A549 (cell line): ENCODE measurements around the gene ADSL. TPM values are rescaled to one million over a fixed set of nuclear protein-coding genes. Genes with fewer than 3 reads are reported as not detected.

ENCODE experiments used
- ATAC-seq, 2 experiments: fragments of 200-7000 bp in 1 of 2; fragments of >200 bp in 1 of 2; cut with Nextera tagmentation in 1 of 2; cut with Tn5 transposase in 1 of 2; 3 replicates each; pipeline versions ENCODE4 v1.8.0 to v1.9.1; 2018 to 2020; ENCODE audit warnings: mild to moderate bottlenecking in 1 of 2, moderate library complexity in 1 of 2
- CTCF ChIA-PET: fragments of 300-600 bp; sonication (Branson Sonifier 250); formaldehyde crosslinking; extraction: SDS; loops from one replicate; lab custom pipeline; 2021; ENCODE audit warnings: antibody characterized with exemption, inconsistent platforms; lab: Yijun Ruan, JAX
- POLR2A ChIA-PET: fragments of 350-600 bp; formaldehyde crosslinking; extraction: SDS; loops from one replicate; lab custom pipeline; 2021; ENCODE audit warnings: antibody characterized with exemption, inconsistent platforms; lab: Yijun Ruan, JAX
- DNase-seq, 2 experiments: peaks; one replicate each; pipeline versions ENCODE4 v3.0.0 to v3.0.0-alpha.2; 2011 to 2016; ENCODE audit warnings: low read depth in 1 of 2, low spot score in 1 of 2
- FAIRE-seq: peaks from 2 replicates; lab custom pipeline; 2011; peaks lifted over from hg19 to GRCh38; lab: Jason Lieb, UNC
- H3K27ac ChIP-seq, 2 experiments: fragments of >200 bp; sonication (Bioruptor Twin); formaldehyde crosslinking; 3 replicates each; pipeline ENCODE4 v1.5.1; 2016 to 2017
- H3K4me1 ChIP-seq: fragments of >200 bp; sonication (Bioruptor Twin); formaldehyde crosslinking; 3 replicates; pipeline ENCODE4 v1.6.1; 2016
- H3K4me2 ChIP-seq: fragments of >200 bp; sonication (Bioruptor Twin); formaldehyde crosslinking; 3 replicates; pipeline ENCODE4 v1.6.1; 2016
- H3K4me3 ChIP-seq: fragments of >200 bp; sonication (Bioruptor Twin); formaldehyde crosslinking; 3 replicates; pipeline ENCODE4 v1.5.1; 2016
- H3K9me3 ChIP-seq: fragments of >200 bp; sonication (Bioruptor Twin); formaldehyde crosslinking; 3 replicates; pipeline ENCODE4 v1.6.1; 2016
- CHD4 ChIP-seq: fragments of 200-600 bp; sonication (generic); IDR thresholded peaks from 2 replicates; pipeline ENCODE4 v1.6.1; 2016; ENCODE audit warnings: antibody characterized with exemption, mild to moderate bottlenecking, borderline replicate concordance
- EHF ChIP-seq: fragments of 250-450 bp; sonication (Bioruptor Pico); IDR thresholded peaks from 2 replicates; pipeline ENCODE4 v1.5.0; 2020; ENCODE audit warnings: mild to moderate bottlenecking
- EHMT2 ChIP-seq: fragments of 200-600 bp; sonication (generic); IDR thresholded peaks from 2 replicates; pipeline ENCODE4 v1.6.1; 2016; ENCODE audit warnings: antibody characterized with exemption, low read depth, mild to moderate bottlenecking, moderate library complexity
- ESRRA ChIP-seq: fragments of 150-350 bp; IDR thresholded peaks from 2 replicates; pipeline ENCODE4 v1.6.1; 2014; ENCODE audit warnings: mild to moderate bottlenecking, low read length, borderline replicate concordance
- GATA3 ChIP-seq: IDR thresholded peaks from 2 replicates; pipeline ENCODE4 v1.6.1; 2012; ENCODE audit warnings: borderline replicate concordance
- HOXB13 ChIP-seq: fragments of 250-450 bp; sonication (Bioruptor Pico); IDR thresholded peaks from 2 replicates; pipeline ENCODE4 v1.5.0; 2020; ENCODE audit warnings: low read depth, mild to moderate bottlenecking, moderate library complexity
- MAZ ChIP-seq: fragments of 150-350 bp; IDR thresholded peaks from 2 replicates; pipeline ENCODE4 v1.6.1; 2014; ENCODE audit warnings: antibody characterized with exemption, low read depth, low read length, borderline replicate concordance
- POLR2AphosphoS2 ChIP-seq: conservative IDR thresholded peaks from 2 replicates; pipeline ENCODE4 v1.6.1; 2012; ENCODE audit warnings: low read length, improper control_type of control experiment, inconsistent platforms
- RARB ChIP-seq: fragments of 250-450 bp; sonication (Bioruptor Pico); IDR thresholded peaks from 2 replicates; pipeline ENCODE4 v1.8.0; 2021; ENCODE audit warnings: mild to moderate bottlenecking, moderate library complexity
- RNF2 ChIP-seq: fragments of 200-600 bp; sonication (generic); IDR thresholded peaks from 2 replicates; pipeline ENCODE4 v1.6.1; 2016; ENCODE audit warnings: low read depth, mild to moderate bottlenecking, antibody characterized with exemption, moderate library complexity, borderline replicate concordance
- ZFP36 ChIP-seq: fragments of 450-650 bp; IDR thresholded peaks from 2 replicates; pipeline ENCODE4 v1.6.1; 2014; ENCODE audit warnings: borderline replicate concordance; ENCODE audit not compliant: partially characterized antibody
- WGBS: methylation state at CpG from one replicate; pipeline ENCODE4 v1.1.6; 2017; ENCODE audit errors: missing lambda C conversion rate; 5-methylcytosine and 5-hydroxymethylcytosine counted together
- polyA plus RNA-seq, 4 experiments: library from polyadenylated mRNA; depleted of rRNA in 3 of 4; stranded (reverse); fragments of >200 nt; fragmentation: RNase III in 1 of 4; extraction: RNeasy Plus Mini Kit Qiagen cat#74134 plus additional on column Dnase treatment in 1 of 4; gene quantifications; 2 replicates in 3 of 4; 3 replicates in 1 of 4; pipeline ENCODE4 v1.2.3, GENCODE V29; 2011 to 2017
- TF ChIP-seq, protein P1 (sequence below): fragments of 250-450 bp; sonication (Bioruptor Pico); IDR thresholded peaks from 2 replicates; pipeline ENCODE4 v1.5.0; 2021; ENCODE audit warnings: mild to moderate bottlenecking, moderate library complexity, borderline replicate concordance
- TF ChIP-seq, protein P2 (sequence below): fragments of 200-600 bp; sonication (generic); IDR thresholded peaks from 2 replicates; pipeline ENCODE4 v1.6.1; 2016; ENCODE audit warnings: antibody characterized with exemption, mild to moderate bottlenecking, moderate library complexity
- TF ChIP-seq, protein P3 (sequence below): fragments of >200 bp; sonication (Bioruptor Twin); formaldehyde crosslinking; IDR thresholded peaks from 3 replicates; pipeline ENCODE4 v1.6.1; 2016
- TF ChIP-seq, protein P4 (sequence below): IDR thresholded peaks from 2 replicates; pipeline ENCODE4 v1.6.1; 2012
- TF ChIP-seq, protein P5 (sequence below): fragments of 450-650 bp; IDR thresholded peaks from 2 replicates; pipeline ENCODE4 v1.6.1; 2014; ENCODE audit warnings: antibody characterized with exemption

Gene ADSL
- polyA plus RNA-seq, 2 of the 4 experiments (the other 2 are of a cell fraction), result 85.6 to 126 TPM

DNA sequence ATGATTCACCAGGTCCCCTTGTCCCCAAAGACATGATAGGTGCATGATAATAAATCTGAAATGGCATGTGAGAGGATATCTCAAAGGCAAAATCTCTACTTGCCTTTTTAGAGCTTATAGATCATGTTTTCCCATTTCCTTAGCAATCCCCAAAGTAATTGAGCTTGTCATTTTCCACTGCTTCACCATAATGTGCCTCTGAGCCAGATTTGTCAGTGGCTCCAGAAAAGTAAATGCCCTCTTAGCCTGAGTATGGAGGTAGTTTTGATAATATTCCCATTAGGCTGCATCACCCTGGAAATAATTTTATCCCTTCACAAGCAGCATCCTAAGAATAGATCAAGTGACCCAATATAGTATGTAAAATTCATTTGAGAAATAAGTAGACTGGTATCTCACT, 36.7 kb upstream of the ADSL start (continued):
- TF ChIP-seq, protein P1, sequence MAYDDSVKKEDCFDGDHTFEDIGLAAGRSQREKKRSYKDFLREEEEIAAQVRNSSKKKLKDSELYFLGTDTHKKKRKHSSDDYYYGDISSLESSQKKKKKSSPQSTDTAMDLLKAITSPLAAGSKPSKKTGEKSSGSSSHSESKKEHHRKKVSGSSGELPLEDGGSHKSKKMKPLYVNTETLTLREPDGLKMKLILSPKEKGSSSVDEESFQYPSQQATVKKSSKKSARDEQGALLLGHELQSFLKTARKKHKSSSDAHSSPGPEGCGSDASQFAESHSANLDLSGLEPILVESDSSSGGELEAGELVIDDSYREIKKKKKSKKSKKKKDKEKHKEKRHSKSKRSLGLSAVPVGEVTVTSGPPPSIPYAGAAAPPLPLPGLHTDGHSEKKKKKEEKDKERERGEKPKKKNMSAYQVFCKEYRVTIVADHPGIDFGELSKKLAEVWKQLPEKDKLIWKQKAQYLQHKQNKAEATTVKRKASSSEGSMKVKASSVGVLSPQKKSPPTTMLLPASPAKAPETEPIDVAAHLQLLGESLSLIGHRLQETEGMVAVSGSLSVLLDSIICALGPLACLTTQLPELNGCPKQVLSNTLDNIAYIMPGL (CRISPR knock-in tag), result no peak
- no peak for TF ChIP-seq GATA3
- TF ChIP-seq, all 56 proteins: peak for 0

DNA sequence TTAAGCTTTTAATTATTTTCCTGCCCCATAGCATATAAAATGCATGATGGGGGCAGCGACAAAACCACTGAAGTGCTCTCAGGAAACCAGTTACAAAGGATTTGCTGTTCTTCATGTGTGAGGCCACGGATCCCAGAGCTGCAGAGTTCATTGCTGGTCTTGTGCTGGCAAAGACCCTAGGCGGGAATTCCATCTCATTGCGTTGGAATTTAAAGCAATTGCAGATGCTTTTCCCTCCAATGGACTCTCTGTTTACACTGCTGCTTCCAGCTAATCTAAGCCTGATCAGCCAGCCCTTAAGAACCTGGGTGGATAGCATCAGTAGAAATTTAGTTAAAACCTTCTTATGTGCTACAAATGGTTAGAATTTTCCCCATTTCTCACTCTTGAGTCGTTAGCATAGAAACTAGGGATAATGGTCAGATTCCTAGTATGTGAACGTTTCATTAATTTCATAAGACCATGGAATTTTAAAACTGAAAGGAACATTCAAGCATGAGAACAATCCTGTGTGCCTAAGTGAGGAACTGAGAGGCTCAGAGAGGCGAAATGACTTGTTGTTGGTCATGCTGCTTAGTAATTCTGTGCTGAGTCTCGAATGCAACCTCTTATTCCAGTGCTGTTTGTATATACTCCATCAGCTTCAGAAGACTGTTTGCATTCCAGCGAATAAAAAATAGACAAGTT, 36.1 kb upstream of the ADSL start:
- Histone ChIP-seq H3K4me2 (no peak overlapping the region), H3K4me1 (no peaks in the 10 kb centered on the region), H3K9me3 (no peaks in the 10 kb centered on the region)
- POLR2A ChIA-PET, result no interaction called here
- WGBS, result 88% methylated on average over 9 of the region's 9 CpGs
- FAIRE-seq, result no peak
- TF ChIP-seq CHD4, result no peak
- TF ChIP-seq HOXB13 (CRISPR knock-in tag), result no peak
- no peak for TF ChIP-seq RNF2
- no peak for TF ChIP-seq MAZ
- TF ChIP-seq ESRRA, result no peak
- TF ChIP-seq POLR2AphosphoS2, result no peak
- TF ChIP-seq, protein P2, sequence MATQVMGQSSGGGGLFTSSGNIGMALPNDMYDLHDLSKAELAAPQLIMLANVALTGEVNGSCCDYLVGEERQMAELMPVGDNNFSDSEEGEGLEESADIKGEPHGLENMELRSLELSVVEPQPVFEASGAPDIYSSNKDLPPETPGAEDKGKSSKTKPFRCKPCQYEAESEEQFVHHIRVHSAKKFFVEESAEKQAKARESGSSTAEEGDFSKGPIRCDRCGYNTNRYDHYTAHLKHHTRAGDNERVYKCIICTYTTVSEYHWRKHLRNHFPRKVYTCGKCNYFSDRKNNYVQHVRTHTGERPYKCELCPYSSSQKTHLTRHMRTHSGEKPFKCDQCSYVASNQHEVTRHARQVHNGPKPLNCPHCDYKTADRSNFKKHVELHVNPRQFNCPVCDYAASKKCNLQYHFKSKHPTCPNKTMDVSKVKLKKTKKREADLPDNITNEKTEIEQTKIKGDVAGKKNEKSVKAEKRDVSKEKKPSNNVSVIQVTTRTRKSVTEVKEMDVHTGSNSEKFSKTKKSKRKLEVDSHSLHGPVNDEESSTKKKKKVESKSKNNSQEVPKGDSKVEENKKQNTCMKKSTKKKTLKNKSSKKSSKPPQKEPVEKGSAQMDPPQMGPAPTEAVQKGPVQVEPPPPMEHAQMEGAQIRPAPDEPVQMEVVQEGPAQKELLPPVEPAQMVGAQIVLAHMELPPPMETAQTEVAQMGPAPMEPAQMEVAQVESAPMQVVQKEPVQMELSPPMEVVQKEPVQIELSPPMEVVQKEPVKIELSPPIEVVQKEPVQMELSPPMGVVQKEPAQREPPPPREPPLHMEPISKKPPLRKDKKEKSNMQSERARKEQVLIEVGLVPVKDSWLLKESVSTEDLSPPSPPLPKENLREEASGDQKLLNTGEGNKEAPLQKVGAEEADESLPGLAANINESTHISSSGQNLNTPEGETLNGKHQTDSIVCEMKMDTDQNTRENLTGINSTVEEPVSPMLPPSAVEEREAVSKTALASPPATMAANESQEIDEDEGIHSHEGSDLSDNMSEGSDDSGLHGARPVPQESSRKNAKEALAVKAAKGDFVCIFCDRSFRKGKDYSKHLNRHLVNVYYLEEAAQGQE, result no peak
- TF ChIP-seq RARB, result no peak
- TF ChIP-seq, protein P3, sequence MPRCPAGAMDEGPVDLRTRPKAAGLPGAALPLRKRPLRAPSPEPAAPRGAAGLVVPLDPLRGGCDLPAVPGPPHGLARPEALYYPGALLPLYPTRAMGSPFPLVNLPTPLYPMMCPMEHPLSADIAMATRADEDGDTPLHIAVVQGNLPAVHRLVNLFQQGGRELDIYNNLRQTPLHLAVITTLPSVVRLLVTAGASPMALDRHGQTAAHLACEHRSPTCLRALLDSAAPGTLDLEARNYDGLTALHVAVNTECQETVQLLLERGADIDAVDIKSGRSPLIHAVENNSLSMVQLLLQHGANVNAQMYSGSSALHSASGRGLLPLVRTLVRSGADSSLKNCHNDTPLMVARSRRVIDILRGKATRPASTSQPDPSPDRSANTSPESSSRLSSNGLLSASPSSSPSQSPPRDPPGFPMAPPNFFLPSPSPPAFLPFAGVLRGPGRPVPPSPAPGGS, result no peak
- TF ChIP-seq ZFP36, result no peak
- no peak for TF ChIP-seq EHF (CRISPR knock-in tag)
- TF ChIP-seq, protein P4, sequence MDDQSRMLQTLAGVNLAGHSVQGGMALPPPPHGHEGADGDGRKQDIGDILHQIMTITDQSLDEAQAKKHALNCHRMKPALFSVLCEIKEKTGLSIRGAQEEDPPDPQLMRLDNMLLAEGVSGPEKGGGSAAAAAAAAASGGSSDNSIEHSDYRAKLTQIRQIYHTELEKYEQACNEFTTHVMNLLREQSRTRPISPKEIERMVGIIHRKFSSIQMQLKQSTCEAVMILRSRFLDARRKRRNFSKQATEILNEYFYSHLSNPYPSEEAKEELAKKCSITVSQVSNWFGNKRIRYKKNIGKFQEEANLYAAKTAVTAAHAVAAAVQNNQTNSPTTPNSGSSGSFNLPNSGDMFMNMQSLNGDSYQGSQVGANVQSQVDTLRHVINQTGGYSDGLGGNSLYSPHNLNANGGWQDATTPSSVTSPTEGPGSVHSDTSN, result no peak
- TF ChIP-seq, protein P5, sequence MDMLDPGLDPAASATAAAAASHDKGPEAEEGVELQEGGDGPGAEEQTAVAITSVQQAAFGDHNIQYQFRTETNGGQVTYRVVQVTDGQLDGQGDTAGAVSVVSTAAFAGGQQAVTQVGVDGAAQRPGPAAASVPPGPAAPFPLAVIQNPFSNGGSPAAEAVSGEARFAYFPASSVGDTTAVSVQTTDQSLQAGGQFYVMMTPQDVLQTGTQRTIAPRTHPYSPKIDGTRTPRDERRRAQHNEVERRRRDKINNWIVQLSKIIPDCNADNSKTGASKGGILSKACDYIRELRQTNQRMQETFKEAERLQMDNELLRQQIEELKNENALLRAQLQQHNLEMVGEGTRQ, result no peak
- TF ChIP-seq EHMT2, result no peak
- TF ChIP-seq, all 56 proteins: peak for 0
- DNase-seq (no peak), ATAC-seq (no peak)
- Histone ChIP-seq H3K27ac (no peak overlapping the region), H3K4me3 (no peak overlapping the region)
- CTCF ChIA-PET, result interaction anchor here (0.9 kb wide), 1 partner anchor 20 kb away, joined by 3 read pairs; no protein-coding TSS in a partner anchor
